NCI-H187 treated with DMSO at 0.1 percent for 48 hours (cell line): Measurements from ENCODE around the gene LRRC36.

Experiments
- DNase-seq: peaks from one replicate; lab custom pipeline; 2025; lab: John Stamatoyannopoulos, UW

Gene LRRC36

GRCh38 chr16:67294171-67294757 lies 32.4 kb upstream of the LRRC36 start:
- DNase-seq, result no peak

DNA sequence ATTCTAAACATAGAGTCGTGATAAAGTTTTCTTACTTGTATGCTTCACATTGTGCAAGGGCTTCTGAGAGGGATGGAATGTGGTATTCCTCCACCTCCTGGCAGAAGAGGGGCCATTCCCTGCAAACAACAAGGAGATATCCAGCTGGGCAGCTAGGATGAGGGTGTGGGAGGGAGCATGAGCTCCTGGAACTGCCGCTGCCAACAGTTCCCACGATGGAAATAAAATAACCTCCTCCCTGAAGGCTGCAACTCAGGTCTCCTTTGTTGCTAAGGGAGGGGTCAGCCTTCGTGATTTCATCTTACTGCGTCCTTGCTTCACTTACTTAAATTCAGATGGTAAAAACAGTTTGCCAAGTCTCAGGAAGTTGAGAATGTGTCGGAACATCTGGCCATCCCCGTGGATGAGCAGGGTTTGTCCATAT lies 31.7 kb upstream of the LRRC36 start:
- no peak for DNase-seq

- DNase-seq, result no peak
Observed at GRCh38 chr16:67296420-67296819, 30.2 kb upstream of the LRRC36 start.

- DNase-seq, result no peak
Observed at GRCh38 chr16:67298277-67298676, 28.3 kb upstream of the LRRC36 start.

DNA sequence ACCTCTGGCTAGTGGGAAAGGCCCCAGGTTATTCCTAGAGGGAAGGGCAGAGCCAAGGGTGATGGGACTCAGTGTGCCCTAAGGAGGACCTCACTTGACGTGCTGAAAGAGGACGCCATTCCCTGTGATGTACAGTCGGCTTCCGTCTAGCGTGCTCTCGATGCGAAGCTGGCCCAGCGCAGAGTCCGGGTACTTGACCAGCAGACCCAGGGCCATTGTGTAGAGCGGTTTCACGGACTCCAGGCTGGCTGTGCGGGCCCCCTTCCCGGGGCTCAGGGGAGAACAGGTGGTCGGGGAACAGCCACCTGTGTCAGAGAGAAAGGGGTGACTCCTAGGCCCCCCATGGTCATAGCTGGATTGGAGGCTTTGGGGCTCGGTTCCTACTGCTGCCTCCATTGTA lies 27.3 kb upstream of the LRRC36 start:
- no peak for DNase-seq

DNA sequence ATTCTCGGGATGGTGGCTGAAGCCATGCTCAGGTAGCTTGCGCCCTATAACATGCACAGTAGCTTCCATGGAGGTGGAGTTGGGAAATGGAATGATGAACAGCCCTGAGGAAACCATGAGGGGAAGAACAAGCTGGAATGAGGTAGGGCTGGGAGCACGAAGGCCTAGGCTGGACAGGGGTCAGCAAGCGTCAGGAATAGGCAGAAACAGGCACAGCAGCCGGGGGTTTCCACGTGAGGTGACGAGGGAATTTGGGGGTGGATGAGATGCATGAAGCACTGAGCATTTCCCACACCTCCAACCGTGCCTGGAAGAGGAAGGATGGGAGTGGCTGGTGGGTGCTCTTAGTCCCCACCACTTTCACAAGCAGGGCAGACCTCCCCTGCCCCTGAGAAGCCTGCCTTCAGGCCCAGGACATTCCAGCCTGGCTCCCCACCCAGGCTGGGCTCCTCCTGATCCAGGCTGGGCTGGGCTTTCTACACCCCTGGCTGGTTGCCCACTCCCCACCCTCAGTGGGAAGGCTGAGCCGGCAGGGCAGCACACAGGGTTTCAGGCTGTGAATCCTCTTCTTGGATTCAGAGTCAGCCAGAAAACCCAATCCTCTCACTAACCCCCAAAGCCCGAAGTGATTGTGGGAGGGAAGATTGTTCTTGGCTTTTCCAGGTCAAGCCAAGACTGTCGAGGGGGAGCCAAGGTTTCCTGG lies 25.4 kb upstream of the LRRC36 start:
- no peak for DNase-seq

- no peak for DNase-seq
Observed at GRCh38 chr16:67302076-67302475, 24.5 kb upstream of the LRRC36 start.

DNA sequence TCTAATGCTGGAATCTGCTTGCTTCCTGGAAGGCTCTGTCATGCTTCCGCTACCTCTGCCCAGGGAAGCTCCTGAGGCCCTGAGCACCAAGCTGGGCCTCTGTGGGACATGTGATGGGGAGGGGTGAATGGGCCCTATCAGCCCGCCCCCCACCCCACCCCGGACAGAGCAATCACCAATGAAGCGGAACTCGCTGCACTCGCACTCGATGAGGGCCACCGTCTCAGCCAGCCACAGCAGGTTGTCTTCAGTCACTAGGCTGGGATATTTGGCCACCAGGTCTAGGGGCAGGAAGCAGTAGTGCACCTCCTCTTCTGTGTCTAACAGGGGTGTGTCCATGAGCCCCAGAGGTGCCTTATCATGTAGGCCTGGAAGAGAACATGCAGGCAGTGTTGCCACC lies 23.6 kb upstream of the LRRC36 start:
- DNase-seq, result no peak

DNA sequence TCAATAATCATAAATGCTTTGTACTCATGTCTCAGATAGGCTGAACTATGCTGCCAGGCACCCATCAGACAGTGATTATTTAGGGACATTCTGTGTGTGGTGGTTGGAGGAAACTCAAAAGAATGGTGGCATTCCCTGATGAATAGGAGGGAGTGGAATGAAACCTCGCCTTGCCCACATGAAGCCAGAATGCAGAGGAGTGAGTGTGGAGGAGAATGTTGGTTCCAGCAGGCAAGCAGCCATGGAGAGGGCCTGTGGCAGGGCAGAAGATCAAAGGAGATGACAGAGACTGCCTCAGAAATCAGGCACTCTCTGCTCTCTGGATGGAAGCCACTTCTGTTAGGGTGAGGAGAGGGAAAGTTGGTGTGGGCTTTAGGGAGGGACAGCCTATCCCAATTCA lies 22.6 kb upstream of the LRRC36 start:
- no peak for DNase-seq

DNA sequence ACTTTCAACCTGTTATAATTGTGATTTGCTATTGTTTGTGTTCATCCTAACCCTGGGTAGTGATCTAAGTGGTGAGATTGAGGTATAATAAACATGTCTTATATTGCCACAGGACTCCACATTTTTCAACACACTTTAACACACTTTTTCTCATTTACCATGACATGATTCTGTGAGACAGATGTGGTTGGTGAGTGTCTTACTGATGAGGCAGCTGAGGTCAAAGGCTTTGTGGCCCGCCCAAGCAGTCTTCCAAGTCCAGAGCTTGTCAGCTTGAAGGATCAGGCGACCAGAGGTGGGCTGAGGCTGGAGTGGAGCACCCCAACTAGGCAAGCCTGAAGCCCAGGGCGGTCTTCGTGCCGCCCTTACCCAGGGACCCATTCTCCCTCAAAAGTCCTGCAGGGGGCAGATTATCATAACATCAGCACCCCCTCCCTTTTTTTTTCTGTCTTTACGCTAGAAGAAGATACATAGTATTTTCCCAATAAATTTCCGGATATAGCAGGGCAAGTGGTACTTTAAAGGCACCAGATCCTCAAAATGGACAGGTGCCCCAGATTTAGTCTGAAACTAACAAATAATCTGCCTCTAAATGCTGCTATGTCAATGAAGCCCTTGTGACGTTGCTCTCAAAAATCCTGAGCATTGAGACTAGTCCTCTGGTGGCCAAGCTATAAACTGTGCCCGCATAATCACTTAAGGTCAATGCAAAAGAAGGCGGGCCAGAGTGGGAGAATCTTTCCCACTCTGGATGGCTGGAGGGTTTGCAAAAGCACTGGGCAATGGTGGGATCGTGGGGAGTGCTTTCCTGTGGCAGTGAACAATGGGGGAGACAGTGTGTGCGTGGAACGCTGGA lies 21.2 kb upstream of the LRRC36 start:
- no peak for DNase-seq

GRCh38 chr16:67310561-67310960 lies 16.1 kb upstream of the LRRC36 start:
- DNase-seq, result no peak

DNA sequence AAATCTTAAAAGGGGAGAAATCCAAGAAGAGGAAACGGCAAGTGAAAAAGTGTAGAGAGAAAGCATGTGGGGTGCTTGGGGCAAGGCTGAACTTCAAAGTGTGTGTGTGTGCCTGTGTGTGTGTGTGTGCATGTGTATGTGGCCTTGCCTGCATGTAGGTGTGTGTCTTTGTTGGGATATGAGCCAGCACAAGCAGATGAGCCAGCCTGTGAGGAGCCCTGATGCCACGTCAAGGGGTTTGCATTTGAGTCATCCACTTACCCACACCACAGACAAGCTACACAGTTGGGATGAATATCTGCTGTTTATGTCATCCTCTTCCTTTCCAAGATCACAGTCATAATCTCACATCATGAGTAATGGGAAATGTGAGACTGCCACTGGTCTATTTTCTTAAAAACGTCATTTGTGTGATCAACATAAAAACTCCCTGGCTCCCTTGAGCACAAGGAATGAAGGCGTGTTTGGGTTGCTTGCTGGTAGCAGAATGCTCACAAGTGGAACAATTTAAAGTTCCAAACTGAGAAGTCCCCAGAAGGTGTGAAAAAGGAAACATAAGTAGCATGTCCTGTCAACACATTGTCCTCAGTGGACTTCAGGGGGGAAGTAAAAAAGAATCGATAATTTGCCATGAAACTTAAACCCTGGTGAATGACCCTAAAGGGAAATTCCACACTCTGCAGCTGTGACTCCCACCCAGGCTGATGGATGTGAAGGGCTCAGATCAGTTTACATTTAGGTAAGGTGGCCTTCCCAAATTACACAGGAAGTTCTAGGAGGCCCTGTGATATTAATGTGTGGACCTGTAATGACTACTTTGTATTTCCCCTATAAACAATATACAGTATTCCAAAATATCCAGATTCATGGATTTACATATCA lies 14.8 kb upstream of the LRRC36 start:
- DNase-seq, result no peak

DNA sequence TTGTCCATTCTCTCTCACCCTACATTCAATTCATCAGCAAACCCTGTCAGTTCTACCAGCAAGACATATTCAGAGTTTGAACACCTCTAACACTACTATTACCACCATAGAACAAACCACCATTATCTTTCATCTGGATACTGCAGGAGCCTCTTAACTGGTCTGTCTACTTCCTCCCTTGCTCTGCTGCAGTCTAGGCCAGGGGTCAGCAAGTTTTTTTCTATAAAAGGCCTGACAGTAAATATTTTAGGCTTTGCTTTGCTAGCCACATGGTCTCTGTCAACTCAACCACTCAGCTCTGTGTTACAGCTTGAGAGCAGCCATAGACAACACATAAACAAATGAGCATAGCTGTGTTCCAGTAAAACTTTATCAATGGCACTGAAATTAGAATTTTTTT lies 13.9 kb upstream of the LRRC36 start:
- DNase-seq, result no peak

- no peak for DNase-seq
Observed at GRCh38 chr16:67317853-67318252, 8.8 kb upstream of the LRRC36 start.

GRCh38 chr16:67326115-67326471 lies 522 bp upstream of the LRRC36 start:
- DNase-seq, result no peak

DNA sequence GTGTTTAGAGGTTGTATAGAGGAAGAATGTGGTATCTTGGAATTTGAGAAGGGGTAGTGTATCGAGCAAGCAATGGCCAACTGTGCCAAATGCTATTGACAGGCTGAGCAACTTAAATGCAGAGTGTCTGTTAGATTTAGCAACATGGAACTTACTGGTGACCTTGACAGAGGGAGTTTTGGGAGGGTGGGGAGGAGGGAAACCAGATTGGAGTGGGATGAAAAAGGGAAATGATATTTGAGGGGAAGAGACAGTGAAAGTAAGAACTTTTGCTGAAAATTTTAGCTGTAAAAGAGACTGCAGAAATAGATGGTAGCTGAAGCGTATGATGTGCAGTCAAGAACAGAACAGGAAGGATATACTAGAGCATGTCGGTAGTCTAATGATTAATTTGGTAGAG lies 1.1 kb downstream of the LRRC36 start:
- DNase-seq, result no peak

DNA sequence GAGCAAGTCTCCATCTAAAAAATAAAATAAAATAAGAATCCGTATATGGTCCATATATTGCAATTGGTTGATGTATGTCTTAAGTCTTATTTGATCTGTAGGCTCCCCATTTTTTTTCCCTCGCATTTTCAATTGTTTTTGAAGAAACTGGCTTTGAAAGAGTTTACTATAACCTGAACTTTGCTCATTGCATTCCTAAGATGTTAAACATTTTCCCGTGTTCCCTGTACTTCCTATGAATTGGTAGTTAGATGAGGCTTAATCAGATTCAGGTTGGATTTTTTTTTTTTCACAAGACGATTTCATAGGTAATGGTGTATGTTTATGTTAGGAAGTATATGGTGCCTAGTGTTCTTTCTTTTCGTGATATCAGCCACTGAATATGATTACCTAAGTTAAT lies 3.3 kb downstream of the LRRC36 start:
- DNase-seq, result no peak

DNA sequence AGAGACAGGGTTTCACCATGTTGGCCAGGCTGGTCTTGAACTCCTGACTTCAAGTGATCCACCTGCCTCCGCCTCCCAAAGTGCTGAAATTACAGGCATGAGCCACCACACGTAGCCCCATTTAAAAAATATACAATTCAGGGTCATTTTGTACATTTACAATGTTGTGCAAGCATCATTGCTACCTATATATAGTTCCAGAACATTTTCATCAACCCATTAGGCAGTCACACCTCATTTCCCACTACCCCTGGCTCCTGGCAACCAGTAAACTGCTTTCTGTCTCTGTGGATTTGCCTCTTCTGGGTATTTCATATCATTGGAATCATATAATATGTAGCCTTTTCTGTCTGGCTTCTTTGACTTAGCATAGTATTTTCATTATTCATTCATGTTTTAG lies 6.7 kb downstream of the LRRC36 start:
- DNase-seq, result no peak

- DNase-seq, result no peak
Observed at GRCh38 chr16:67336116-67336515, 9.5 kb downstream of the LRRC36 start.

GRCh38 chr16:67336648-67337047 lies 10.0 kb downstream of the LRRC36 start:
- no peak for DNase-seq

DNA sequence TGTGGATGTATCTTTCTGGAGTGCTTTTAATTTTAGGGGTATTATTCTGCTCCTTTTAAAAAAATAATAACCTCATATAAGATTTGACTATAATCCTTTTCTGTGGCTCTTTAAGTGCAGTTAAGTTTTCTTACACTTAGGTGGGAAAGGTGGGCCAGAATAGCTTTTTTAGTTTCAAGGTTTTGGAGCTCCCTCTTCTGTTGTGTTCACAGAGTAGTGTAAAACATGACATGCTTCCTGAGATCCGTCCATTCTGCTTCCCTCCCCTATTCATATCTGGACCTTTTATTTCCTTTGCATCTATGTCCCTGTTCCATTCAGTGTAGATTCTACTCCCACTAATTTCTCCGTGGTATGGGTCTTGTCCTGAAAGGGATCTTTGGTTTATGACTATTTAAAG lies 12.8 kb downstream of the LRRC36 start:
- DNase-seq, result no peak

DNA sequence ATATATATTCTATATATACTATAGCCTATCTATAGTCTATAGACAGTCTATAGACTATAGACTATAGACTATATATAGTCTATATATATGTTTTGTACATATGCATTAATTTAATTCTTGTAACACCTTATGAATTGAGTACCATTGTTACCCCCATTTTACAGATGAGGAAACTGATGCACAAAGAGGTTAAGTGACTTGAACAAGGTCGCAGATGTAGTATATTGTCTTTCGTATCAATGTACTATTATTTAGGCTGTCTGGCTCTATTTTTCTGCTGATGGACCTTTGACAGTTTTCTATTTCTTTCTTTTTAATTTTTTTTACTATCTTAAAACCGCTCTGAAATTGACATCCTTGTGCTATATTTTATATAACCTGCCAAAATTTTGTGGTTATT lies 14.6 kb downstream of the LRRC36 start:
- DNase-seq, result no peak
